ENCODE data around the gene PCDHB12.

DNA sequence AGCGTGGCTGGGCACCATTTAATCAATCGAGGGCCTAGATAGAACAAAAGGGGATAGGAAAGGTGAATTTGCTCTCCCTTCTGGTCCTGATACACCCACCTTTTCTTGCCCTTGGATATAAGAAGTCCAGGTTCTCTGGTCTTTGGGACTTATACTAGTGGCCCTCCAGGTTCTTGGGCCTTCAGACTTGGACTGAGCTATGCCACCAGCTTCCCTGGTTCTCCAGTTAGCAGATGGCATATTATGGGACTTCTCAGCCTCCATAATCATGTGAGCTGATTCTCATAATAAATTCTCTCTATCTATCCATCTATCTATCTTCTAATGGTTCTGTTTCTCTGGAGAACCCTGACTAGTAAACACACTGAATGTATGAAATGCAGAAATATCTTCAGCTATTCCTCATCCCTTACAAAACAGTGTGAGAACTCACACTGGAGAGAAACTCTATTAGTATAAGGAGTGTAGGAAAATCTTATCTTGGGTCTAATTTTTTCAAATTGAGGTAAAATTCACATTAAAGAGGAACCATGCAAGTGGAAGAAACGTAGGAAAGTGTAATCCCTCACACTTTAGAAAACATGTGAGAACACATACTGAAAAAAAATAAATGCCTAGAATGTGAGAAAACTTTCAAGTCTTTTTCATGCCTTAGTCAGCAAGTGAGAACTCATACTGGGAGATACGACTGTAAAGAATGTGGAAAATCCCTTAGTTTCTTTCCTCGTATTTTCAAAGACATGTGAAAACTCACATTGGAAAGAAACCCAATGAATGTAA is 52.1 kb downstream of the PCDHB12 start:
- TF ChIP-seq, protein P1, sequence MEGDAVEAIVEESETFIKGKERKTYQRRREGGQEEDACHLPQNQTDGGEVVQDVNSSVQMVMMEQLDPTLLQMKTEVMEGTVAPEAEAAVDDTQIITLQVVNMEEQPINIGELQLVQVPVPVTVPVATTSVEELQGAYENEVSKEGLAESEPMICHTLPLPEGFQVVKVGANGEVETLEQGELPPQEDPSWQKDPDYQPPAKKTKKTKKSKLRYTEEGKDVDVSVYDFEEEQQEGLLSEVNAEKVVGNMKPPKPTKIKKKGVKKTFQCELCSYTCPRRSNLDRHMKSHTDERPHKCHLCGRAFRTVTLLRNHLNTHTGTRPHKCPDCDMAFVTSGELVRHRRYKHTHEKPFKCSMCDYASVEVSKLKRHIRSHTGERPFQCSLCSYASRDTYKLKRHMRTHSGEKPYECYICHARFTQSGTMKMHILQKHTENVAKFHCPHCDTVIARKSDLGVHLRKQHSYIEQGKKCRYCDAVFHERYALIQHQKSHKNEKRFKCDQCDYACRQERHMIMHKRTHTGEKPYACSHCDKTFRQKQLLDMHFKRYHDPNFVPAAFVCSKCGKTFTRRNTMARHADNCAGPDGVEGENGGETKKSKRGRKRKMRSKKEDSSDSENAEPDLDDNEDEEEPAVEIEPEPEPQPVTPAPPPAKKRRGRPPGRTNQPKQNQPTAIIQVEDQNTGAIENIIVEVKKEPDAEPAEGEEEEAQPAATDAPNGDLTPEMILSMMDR (conservative IDR thresholded peaks at IDR 0.05 in 1 of 2, IDR thresholded peaks at IDR 0.05 in 1 of 2; ENCODE audit: extremely low read depth in 1 of 2, insufficient read depth in 1 of 2, low read depth in 1 of 2, low read length in 2 of 2): no peak
- no peak for TF ChIP-seq EZH2 (IDR thresholded peaks at IDR 0.05; ENCODE audit: borderline replicate concordance, low read length)
